ENCODE results near the gene SORL1. TPM values are rescaled to one million over a fixed set of nuclear protein-coding genes. Genes with fewer than 3 reads are reported as not detected.

Gene SORL1
- polyA plus RNA-seq, 12 donors = 1.6 to 17.6 (median 2.6) TPM; not detected in 1

Other genes starting within 250 kb of the SORL1 start
- gene SC5D, start 159.5 kb upstream of the SORL1 start, polyA plus RNA-seq (ENCODE audit: insufficient read length in 12 of 12) = 10 to 100 TPM in 11 of 12 donors, not detected in 1; 27.4 to 47.5 (median 37.6) TPM